GM18951 (cell line): Measurements from ENCODE around the gene MET.
"Not testable (repeated sequence)": the region's sequence is repeated elsewhere in the genome, so short reads cannot be mapped to it uniquely, and the experiment has no call there.

ENCODE experiments used
- POLR2A ChIP-seq: IDR thresholded peaks from 4 replicates; pipeline ENCODE4 v1.6.1; 2011; ENCODE audit warnings: mild to moderate bottlenecking; ENCODE audit not compliant: insufficient read length, insufficient read depth; ENCODE audit errors: extremely low read depth
- in situ Hi-C: fragments of 300-500 bp; cut with MboI; formaldehyde crosslinking; loops from one replicate; pipeline ENCODE4 v1.12.0; 2022; ENCODE audit warnings: low sequenced_read_pairs, mixed read lengths, inconsistent platforms; ENCODE audit not compliant: unreplicated experiment

Gene MET

GRCh38 chr7:116647861-116648260, 24.1 kb upstream of the MET start:
- in situ Hi-C loops: no loop called here
- no peak for TF ChIP-seq POLR2A

GRCh38 chr7:116650436-116650835, 21.6 kb upstream of the MET start:
- TF ChIP-seq POLR2A: no peak
- in situ Hi-C loops: no loop called here

- TF ChIP-seq POLR2A: no peak
- in situ Hi-C loops: no loop called here
Observed at GRCh38 chr7:116652793-116653192, 19.2 kb upstream of the MET start.

DNA sequence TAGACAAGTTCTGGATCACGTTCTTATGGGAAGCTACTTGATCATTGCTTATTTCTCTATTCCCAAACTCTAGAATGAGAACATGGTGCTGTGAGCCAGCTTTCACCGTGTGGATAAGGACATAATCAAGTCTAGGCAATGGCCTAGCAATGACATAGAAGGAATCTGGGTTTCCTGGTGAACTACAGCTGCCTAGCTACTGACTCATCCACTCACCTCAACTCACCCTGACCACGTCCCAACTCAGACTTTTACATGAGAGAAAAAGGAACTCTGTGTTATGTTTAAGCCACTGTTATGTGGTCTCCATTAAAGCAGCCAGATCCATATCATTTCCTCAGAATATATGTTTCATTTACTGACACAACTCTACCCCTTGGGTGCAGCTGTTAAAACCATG, 18.8 kb upstream of the MET start:
- no peak for TF ChIP-seq POLR2A
- in situ Hi-C loops: no loop called here

DNA sequence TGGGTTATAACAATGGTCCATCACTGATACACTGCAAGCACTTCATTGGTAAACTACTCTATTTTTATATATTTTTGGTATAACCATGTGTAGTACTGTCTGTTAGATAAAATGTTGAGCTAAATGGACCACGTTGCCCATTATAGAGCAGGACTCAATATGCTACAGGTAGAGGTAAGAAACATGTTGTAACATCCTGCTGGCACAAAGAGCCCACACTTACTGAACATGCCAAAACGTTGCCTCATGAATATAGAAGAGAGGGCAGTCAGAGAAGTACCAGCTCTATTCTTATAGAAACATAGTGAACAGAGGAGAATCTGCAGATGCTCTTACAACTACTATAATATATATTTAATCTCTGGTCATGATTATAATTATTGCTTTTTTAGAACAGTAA, 18.4 kb upstream of the MET start:
- TF ChIP-seq POLR2A: no peak
- in situ Hi-C loops: no loop called here

GRCh38 chr7:116659248-116659647, 12.7 kb upstream of the MET start:
- in situ Hi-C loops: not testable (repeated sequence)

DNA sequence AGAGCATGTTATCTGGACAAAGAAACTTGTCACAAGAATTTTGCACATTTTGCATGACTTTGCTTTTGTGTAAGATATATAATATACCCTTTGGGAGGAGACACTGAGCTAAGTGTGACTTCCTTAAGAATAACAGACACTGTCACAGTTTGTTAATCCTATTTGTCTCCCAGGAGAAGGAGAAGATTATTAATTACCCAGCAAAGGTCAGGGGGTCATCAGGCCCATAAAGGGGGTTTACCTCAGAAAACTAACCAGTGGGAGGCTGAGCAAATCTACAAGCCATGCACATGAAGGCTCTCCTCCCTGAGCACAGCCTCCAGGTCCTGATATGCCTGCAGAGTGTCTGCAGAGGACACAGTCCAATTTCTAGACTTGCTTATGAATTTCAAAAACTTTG, 10.1 kb upstream of the MET start:
- in situ Hi-C loops: no loop called here

DNA sequence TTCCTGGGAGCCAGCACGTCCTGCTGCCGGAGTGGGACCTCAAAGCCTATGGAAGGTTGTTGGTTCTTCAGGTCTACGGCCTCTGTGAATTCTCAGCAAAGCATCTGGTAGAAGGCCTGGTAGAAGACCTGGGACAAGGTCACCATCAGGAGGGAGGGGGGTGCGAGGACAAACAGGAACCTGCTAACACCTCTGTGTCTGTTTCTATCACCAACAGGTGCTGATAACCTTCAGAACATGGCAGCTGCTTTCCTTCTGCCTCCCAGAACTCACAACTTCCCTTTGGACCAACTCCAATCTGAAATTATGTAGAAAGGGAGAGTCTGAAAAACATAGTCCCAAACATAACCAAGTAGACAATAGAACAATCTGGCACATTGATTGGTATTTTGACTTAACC, 8.3 kb upstream of the MET start:
- in situ Hi-C loops: no loop called here
- no peak for TF ChIP-seq POLR2A

More for the DNA sequence above, 10.1 kb upstream of the MET start:
- TF ChIP-seq POLR2A: no peak

DNA sequence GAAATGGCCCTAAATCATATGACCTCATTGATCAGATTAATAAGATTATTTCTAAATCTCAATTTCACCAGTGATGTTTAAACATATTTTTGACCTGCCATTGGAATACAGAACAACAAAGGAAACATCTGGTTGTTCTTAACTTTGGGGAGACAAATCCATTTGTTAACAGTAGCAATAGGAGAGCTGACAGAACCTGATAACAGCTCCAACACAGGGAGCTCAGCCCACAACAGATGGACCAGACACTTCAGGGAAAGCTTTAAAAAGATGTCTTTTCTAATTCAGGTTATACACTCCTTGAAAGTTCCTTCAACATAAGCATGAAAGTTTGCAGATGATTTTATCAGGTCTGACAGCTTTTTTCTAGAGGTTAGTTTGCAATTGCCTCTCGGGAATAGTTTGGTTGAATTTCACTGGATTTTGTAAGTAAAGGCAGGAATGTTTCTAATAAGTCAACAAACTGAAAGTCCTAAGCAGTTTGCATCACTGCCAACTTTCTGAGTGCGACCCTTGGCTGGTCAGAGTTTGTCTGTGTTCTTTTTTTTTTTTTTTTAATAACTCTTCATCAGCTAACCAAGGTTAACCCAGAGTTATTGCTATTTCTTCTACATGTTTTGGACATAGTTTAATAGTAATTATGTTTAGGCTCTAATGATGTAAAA, 6.5 kb upstream of the MET start:
- in situ Hi-C loops: no loop called here
- TF ChIP-seq POLR2A: no peak

- no peak for TF ChIP-seq POLR2A
- in situ Hi-C loops: no loop called here
Observed at GRCh38 chr7:116669769-116670168, 2.2 kb upstream of the MET start.

- in situ Hi-C loops: no loop called here
Observed at GRCh38 chr7:116670409-116671015, 1.5 kb upstream of the MET start.

GRCh38 chr7:116671111-116671510, 885 bp upstream of the MET start:
- TF ChIP-seq POLR2A: no peak
- in situ Hi-C loops: no loop called here

More at GRCh38 chr7:116670409-116671015, 1.5 kb upstream of the MET start:
- no peak for TF ChIP-seq POLR2A

DNA sequence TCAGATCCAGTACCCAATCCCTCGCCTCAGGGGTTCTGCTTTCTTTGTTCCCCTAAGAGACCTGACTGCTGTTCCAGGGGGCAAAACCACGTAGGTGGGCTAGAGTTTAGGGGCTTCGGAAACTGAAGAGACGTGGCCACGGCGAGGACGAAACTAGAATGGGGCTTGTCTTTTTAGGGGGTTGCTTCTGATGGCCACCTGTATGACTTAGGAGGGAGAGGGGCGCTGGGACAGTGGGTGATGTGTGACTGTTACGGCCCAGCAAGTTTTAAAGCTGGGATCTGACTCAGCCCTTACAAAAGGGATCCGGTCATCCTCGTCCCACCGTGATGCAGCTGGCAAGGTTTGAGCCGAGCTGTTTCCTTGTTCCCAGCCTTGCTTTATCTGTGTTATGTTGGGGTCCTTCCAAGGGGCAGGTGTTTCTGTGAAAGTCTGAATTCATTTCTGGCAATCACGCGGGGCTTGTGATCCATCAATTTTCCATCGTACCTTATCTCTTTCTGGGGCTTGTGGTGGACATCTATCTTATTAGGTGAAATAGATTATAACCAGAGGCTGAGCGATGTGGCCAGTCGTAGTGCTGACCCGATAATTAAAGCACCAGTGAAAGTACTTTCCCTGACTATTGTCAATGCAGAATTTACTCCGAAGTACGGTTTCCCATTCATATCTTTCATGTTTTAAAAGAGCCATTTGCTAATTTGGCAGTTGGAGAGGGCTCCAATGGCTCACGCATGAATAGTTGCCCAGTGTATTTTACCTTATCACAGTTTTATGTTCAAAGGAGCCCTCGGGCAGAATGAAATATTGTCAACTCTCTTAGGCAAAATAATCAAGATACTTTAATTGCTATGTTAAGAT, 830 bp downstream of the MET start:
- no peak for TF ChIP-seq POLR2A
- in situ Hi-C loops: no loop called here

DNA sequence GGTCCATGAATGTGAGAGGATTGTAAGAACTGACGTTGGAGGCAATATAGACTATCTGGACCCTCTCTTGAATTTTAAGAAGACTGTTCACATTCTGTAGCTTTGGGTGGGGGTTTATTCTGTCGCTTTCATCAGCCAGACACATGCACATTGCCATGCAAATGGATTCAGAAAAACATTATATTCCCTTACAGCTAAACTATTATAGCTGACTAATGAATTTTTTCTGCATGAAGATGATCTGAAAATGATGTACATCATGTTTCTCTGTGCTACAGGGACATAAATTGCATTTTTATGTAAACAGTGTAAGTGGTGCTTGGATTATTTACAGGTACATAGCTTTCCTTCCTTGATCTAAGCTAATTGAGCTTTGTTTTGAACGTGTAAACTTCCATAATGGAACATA, 1.5 kb downstream of the MET start:
- no peak for TF ChIP-seq POLR2A
- in situ Hi-C loops: no loop called here
